BJ (cell line): ENCODE measurements around the gene RPSA. TPM values are rescaled to one million over a fixed set of nuclear protein-coding genes. Genes with fewer than 3 reads are reported as not detected.

ENCODE experiments used
- CTCF ChIA-PET: fragments of 350-600 bp; formaldehyde crosslinking; extraction: SDS; loops from one replicate; lab custom pipeline; 2021; ENCODE audit warnings: antibody characterized with exemption, inconsistent platforms; lab: Yijun Ruan, JAX
- POLR2A ChIA-PET: fragments of 300-600 bp; sonication (Branson Sonifier 250); formaldehyde crosslinking; extraction: SDS; loops from one replicate; lab custom pipeline; 2021; ENCODE audit warnings: antibody characterized with exemption; lab: Charles Lee
- DNase-seq: peaks from one replicate; pipeline ENCODE4 v3.0.0-alpha.2; 2011; ENCODE audit warnings: low read depth
- H3K27me3 ChIP-seq: 2 replicates; pipeline ENCODE4 v1.6.0; 2011; ENCODE audit warnings: low read length; ENCODE audit not compliant: control insufficient read depth, insufficient read depth
- H3K36me3 ChIP-seq: 2 replicates; pipeline ENCODE4 v1.5.1; 2011; ENCODE audit warnings: low read length; ENCODE audit not compliant: control insufficient read depth, insufficient read depth
- H3K4me3 ChIP-seq: 2 replicates; pipeline ENCODE4 v1.5.1; 2011; ENCODE audit warnings: low read depth, mild to moderate bottlenecking, control low read depth, low read length
- CTCF ChIP-seq: IDR thresholded peaks from 2 replicates; pipeline ENCODE4 v1.5.1; 2011; ENCODE audit warnings: low read depth, mild to moderate bottlenecking, control low read depth, inconsistent platforms, low read length, moderate library complexity; ENCODE audit not compliant: insufficient read depth
- polyA plus RNA-seq: library from polyadenylated mRNA; depleted of rRNA; stranded (reverse); fragments of >200 nt; gene quantifications from 2 replicates; pipeline ENCODE4 v1.2.3, GENCODE V29; 2011

The RPSA gene
- polyA plus RNA-seq, 1 experiment: 4,053 TPM

GRCh38 chr3:39426312-39426711, 19.8 kb downstream of the RPSA start:
- Histone ChIP-seq H3K4me3 (no peak overlapping the region), H3K27me3 (no peaks in the 10 kb centered on the region), H3K36me3 (no peaks in the 10 kb centered on the region)
- no peak for DNase-seq
- POLR2A ChIA-PET: no interaction called here
- CTCF ChIA-PET: interaction anchor here (0.6 to 1.5 kb wide), 4 partner anchors 9 to 363 kb away, joined by 3 to 6 read pairs (median 4); no protein-coding TSS in a partner anchor
- no peak for TF ChIP-seq CTCF

GRCh38 chr3:39427506-39427905, 21.0 kb downstream of the RPSA start:
- Histone ChIP-seq H3K4me3 (no peak overlapping the region), H3K27me3 (no peaks in the 10 kb centered on the region), H3K36me3 (no peaks in the 10 kb centered on the region)
- TF ChIP-seq CTCF: no peak
- no peak for DNase-seq
- ChIA-PET CTCF (interaction anchor here (0.9 to 1.5 kb wide), 5 partner anchors 10 to 71 kb away, joined by 3 to 6 read pairs (median 4); no protein-coding TSS in a partner anchor), POLR2A (no interaction called here)

- TF ChIP-seq CTCF: no peak
- no peak overlapping the region for H3K4me3 ChIP-seq
- no peaks in the 10 kb centered on the region for H3K36me3 ChIP-seq
- DNase-seq: no peak
- ChIA-PET POLR2A (no interaction called here), CTCF (no interaction called here)
- no peaks in the 10 kb centered on the region for H3K27me3 ChIP-seq
These were observed 22.3 kb downstream of the RPSA start for GRCh38 chr3:39428745-39429201.

GRCh38 chr3:39429466-39429865, 22.9 kb downstream of the RPSA start:
- ChIA-PET CTCF (no interaction called here), POLR2A (no interaction called here)
- H3K36me3 ChIP-seq: no peaks in the 10 kb centered on the region
- TF ChIP-seq CTCF: no peak
- H3K4me3 ChIP-seq: no peak overlapping the region
- no peaks in the 10 kb centered on the region for H3K27me3 ChIP-seq
- no peak for DNase-seq

- no peaks in the 10 kb centered on the region for H3K36me3 ChIP-seq
- TF ChIP-seq CTCF: no peak
- H3K27me3 ChIP-seq: no peaks in the 10 kb centered on the region
- no peak overlapping the region for H3K4me3 ChIP-seq
- CTCF ChIA-PET: interaction anchor here (1.2 kb wide), 1 partner anchor 19 kb away, joined by 3 read pairs; no protein-coding TSS in a partner anchor
- no peak for DNase-seq
- POLR2A ChIA-PET: no interaction called here
These were observed 25.8 kb downstream of the RPSA start for GRCh38 chr3:39432342-39432741.
